GDM1 (cell line): ENCODE results near the gene UBE2G2.

Experiments
- DNase-seq: peaks from one replicate; lab custom pipeline; 2025; lab: John Stamatoyannopoulos, UW

UBE2G2 gene

DNA sequence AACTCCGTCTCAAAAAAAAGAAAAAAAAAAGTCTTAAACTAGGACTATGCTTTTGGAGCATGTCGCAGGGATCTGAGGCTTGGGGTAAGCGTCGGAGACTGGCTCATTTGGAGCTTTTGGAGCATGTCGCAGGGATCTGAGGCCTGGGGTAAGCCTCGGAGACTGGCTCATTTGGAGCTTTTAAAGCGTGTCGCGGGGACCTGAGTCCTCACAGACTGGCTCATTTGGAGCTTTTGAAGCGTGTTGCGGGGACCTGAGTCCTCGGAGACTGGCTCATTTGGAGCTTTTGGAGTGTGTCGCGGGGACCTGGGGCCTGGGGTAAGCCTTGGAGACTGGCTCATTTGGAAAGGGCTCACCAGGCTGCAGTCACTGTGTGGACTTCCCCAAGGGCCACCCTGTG is 76.7 kb downstream of the UBE2G2 start:
- no peak for DNase-seq

DNA sequence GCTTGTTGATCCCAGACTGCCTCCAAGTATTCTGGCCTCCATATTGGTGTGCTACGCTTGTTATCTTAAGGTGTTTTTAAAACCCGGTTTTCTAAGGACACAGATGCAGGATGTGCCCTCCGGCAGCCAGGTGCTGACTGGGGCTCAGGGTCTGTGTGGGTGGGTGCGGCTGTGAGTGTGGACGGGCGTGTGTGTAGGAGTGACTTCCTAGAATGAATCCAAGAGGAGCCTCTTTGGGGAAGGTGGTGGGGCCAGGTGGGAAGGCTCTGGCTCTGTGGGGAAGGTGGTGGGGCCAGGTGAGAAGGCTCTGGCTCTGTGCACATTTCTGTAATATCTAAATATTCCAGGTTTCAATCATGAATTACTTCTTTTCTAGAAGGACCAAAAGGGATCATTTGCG is 77.4 kb downstream of the UBE2G2 start:
- DNase-seq, result no peak

DNA sequence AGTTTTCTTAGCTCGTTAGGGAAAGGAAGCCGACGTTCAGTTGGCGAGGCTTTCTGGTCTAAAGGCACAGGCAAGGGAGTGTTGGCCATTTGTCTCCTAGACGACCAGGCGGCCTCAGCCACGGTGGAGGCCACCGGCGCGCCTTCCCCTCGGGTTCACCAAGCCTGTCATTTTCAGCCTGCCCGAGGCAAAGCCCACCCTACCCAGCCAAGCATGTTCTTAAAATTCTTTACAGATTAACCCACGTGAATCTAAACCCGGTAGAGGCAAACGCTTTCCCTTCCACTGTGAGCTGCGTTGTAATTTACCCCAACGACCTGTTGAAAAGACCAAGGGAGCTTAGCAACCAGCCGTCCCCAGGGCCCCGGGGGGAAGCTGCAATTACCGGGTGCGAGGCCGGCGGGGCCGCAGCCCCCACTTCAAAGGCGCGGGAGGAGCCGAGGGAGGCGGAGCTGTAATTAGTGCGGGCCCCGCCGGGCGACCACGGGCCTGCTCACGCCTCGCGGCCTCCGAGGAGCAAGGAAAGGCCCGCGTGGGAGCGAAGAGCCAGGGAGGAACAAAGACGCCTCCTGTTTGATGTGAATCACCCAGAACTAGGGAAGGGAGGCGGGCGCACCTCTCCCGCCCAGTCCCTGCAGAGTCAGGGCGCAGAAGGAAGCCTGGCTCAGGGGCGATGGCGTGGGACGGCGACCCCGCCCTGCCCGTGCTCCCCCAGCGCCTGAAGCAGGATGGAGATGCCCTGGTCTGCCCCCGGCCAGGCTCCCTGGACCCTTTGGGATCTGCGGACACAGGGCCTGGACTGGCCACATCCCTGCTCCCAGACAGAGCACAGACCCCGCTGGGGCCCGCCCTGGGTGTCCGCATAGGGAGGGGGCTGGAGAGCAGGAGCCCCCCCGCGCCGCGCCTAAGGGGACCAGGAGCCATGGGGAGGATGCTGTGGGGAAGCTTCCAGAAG is 78.2 kb downstream of the UBE2G2 start:
- DNase-seq, result no peak

DNA sequence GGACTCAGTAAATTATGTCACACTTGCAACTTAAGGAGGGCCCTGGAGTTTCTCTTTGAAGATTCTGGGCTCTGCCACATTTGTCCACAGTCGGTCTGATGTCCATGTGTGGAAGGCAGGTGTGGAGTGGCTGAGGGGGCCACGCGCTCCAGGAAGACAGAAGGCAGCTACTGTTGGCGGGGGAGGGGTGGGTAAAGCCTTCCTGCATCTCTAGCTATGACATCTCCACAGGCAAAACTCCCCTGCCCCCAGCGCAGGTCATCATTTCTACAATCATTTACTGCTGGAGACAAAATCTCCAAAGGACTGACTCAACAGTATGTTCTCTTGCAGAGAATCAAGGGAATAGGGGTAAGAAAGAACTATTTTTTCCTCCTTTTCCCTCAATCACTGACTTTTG is 78.9 kb downstream of the UBE2G2 start:
- no peak for DNase-seq

DNA sequence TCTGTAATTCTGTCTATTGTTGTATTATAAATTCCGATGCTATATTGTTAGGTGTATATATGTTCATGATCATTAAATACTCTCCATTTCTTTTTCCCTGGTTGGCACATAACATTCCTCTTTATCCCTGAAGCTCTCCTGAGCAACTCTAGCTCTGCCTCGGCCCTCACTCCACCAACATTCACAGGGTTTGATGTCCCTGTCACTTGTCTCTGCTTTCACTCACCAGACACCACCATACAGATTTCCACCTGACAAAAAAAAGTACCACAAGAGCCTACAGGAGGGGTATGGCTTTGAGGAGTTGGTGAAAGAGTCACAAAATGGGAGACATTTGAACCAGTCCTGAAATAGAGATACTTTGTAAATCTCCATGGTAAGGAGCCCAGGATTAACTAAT is 81.5 kb downstream of the UBE2G2 start:
- DNase-seq, result no peak
